Ishikawa (cell line): ENCODE results near the gene CBX2.

Source experiments
- CEBPB ChIP-seq: IDR thresholded peaks from 2 replicates; pipeline ENCODE4 v1.6.1; 2012
- EGR1 ChIP-seq: IDR thresholded peaks from 2 replicates; pipeline ENCODE4 v1.6.1; 2012
- EP300 ChIP-seq: IDR thresholded peaks from 2 replicates; pipeline ENCODE4 v1.6.1; 2012; ENCODE audit warnings: borderline replicate concordance
- FOXM1 ChIP-seq: IDR thresholded peaks from 2 replicates; pipeline ENCODE4 v1.6.1; 2012; ENCODE audit warnings: low read depth, borderline replicate concordance
- NFIC ChIP-seq: IDR thresholded peaks from 2 replicates; pipeline ENCODE4 v1.6.1; 2012
- RAD21 ChIP-seq: IDR thresholded peaks from 2 replicates; pipeline ENCODE4 v1.6.1; 2012; ENCODE audit warnings: low read depth
- TAF1 ChIP-seq: IDR thresholded peaks from 2 replicates; pipeline ENCODE4 v1.6.1; 2012; ENCODE audit warnings: low read depth, mild to moderate bottlenecking
- TCF12 ChIP-seq: IDR thresholded peaks from 2 replicates; pipeline ENCODE4 v1.6.1; 2012; ENCODE audit warnings: low read depth
- YY1 ChIP-seq: IDR thresholded peaks from 2 replicates; pipeline ENCODE4 v1.6.1; 2012; ENCODE audit warnings: low read depth
- ZBTB7A ChIP-seq: IDR thresholded peaks from 2 replicates; pipeline ENCODE4 v1.6.1; 2012; ENCODE audit warnings: low read depth
- TF ChIP-seq, protein P1 (sequence below): IDR thresholded peaks from 2 replicates; pipeline ENCODE4 v1.6.1; 2012; ENCODE audit warnings: low read depth, mild to moderate bottlenecking
- TF ChIP-seq, protein P2 (sequence below): IDR thresholded peaks from 2 replicates; pipeline ENCODE4 v1.6.1; 2012
- TF ChIP-seq, protein P3 (sequence below): IDR thresholded peaks from 2 replicates; pipeline ENCODE4 v1.6.1; 2012

DNA sequence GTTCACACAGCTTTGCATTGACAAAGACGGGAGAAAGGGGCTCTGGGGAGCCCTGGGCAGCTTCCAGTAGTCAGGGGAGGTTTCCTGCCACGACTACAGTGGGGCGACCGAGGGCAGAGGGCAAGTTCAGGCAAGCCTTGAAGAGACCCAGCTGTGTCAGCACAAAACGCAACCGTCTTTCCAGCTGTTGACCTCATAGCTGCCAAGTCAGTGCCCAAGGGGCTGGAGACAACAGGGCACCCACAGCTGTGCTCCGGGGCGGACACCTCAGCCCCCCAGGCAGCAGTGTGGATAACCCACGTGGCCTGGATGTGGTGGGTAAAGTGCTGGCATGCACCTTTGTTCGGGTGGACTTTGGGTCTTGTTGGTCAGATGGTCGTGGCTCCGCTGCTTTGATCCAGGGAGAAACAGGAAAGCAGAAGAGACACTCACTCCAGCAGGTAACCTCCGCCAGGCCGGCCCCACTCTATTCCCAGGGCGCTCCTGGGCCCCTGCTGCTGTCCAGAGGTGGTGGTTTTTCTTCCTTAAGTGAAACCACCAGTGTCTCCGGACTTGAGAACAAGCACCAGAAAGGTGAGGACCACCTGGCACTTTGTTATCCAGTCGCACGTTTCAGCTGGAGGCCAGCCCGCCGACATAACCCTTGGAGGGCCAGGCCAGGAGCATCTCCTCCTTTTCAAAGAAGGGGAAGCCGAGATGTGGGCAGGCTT lies 17.6 kb upstream of the CBX2 start:
- TF ChIP-seq, protein P1, sequence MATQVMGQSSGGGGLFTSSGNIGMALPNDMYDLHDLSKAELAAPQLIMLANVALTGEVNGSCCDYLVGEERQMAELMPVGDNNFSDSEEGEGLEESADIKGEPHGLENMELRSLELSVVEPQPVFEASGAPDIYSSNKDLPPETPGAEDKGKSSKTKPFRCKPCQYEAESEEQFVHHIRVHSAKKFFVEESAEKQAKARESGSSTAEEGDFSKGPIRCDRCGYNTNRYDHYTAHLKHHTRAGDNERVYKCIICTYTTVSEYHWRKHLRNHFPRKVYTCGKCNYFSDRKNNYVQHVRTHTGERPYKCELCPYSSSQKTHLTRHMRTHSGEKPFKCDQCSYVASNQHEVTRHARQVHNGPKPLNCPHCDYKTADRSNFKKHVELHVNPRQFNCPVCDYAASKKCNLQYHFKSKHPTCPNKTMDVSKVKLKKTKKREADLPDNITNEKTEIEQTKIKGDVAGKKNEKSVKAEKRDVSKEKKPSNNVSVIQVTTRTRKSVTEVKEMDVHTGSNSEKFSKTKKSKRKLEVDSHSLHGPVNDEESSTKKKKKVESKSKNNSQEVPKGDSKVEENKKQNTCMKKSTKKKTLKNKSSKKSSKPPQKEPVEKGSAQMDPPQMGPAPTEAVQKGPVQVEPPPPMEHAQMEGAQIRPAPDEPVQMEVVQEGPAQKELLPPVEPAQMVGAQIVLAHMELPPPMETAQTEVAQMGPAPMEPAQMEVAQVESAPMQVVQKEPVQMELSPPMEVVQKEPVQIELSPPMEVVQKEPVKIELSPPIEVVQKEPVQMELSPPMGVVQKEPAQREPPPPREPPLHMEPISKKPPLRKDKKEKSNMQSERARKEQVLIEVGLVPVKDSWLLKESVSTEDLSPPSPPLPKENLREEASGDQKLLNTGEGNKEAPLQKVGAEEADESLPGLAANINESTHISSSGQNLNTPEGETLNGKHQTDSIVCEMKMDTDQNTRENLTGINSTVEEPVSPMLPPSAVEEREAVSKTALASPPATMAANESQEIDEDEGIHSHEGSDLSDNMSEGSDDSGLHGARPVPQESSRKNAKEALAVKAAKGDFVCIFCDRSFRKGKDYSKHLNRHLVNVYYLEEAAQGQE: no peak
- TF ChIP-seq, protein P2, sequence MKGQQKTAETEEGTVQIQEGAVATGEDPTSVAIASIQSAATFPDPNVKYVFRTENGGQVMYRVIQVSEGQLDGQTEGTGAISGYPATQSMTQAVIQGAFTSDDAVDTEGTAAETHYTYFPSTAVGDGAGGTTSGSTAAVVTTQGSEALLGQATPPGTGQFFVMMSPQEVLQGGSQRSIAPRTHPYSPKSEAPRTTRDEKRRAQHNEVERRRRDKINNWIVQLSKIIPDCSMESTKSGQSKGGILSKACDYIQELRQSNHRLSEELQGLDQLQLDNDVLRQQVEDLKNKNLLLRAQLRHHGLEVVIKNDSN: no peak
- TF ChIP-seq, protein P3, sequence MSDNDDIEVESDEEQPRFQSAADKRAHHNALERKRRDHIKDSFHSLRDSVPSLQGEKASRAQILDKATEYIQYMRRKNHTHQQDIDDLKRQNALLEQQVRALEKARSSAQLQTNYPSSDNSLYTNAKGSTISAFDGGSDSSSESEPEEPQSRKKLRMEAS: no peak
- TF ChIP-seq EP300: no peak
- no peak for TF ChIP-seq FOXM1
- TF ChIP-seq YY1: no peak
- TF ChIP-seq TCF12: no peak
- TF ChIP-seq NFIC: no peak
- no peak for TF ChIP-seq ZBTB7A
- TF ChIP-seq CEBPB: no peak
- TF ChIP-seq TAF1: no peak
- TF ChIP-seq RAD21: no peak
- TF ChIP-seq EGR1: no peak
